ENCODE results near the gene PACRGL.

The PACRGL gene

DNA sequence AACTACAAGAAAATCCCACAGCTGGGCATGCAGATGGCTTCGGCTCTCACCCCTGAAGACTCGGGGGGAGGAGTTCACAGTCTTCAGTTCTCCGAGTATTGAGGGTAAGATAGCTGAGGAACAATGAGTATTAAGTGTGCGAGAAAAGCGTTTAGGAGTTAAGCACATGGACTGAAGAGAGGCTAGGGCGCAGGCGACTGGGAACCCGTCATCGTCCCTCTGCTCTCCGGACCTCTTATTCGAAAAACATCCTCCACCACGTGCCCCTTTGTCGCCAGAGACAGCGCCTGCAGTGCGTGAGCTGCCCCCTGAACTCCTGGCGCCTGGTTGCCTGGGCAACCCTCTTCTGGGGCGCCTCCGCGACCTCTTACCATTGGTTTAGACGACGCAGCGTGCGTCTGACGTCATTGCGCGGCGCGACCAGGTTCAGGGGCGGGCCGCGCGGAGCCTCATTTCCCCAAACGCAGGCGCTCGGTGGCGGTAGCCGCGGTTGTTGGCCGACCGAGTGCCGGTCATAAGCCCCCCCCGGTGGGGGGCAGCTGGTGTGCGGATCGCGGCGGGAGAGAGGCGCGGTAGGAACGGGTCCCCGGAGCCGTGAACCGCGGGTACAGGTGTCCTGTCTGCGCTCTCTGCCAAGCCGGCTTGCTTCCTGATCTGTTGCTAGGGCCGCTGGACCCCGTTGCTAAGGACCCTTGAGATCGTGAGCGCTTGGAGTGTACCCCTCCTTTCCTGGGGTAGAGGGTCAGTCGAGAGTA lies at the start of gene PACRGL:
TSS of gene PACRGL (plus strand) at position 452 of the 755 bp plus-strand sequence. CDS start 4,024 bp downstream, outside the sequence.
- DNase-seq, result peak; percentile 92 to 93

DNA sequence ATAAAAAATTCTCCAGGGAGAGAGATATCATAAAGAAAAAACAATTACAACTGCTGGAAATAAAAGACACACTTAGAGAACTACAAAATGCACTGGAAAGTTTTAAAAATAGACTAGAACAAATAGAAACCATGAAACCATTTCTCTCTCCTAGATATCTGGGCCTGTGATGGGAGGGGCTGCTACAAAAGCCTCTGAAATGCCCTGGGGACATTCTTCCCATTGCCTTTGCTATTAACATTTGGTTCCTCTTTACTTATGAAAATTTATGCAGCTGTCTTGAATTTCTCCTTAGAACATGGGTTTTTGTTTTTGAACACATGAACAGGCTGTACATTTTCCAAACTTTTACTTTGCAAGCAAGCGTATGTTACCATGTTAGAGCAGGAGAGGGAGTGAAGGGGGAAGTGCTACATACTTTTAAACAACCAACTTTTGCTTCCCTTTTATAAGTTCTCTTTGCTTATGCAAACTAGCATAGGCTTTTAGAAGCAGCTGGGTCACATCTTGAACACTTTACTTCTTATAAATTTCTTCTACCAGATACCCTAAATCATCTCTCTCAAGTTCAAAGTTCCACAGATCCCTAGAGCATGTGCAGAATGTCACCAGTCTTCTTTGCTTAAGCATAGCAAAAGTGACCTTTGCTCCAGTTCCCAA lies 47.9 kb upstream of the PACRGL start:
- DNase-seq, result no peak

DNA sequence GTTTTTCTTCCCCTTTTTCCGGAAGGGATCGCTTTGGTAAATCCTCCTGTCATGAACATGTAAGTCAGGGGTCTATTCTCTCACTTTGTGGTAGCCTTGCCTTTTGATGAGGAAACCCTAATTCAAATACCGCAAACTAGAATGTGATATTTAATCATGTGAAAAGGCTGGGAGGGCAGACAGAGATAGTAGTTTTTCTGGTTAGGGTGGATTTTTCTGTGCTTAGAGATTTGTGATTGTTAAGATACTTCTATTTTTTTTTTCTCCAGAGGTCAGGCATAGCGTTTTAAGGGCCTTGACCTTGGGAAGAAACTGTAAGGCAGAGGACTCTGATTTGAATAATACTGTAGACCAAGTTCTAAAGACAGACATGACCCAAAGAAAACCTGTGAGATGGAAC lies 41.8 kb upstream of the PACRGL start:
- DNase-seq, result no peak

DNA sequence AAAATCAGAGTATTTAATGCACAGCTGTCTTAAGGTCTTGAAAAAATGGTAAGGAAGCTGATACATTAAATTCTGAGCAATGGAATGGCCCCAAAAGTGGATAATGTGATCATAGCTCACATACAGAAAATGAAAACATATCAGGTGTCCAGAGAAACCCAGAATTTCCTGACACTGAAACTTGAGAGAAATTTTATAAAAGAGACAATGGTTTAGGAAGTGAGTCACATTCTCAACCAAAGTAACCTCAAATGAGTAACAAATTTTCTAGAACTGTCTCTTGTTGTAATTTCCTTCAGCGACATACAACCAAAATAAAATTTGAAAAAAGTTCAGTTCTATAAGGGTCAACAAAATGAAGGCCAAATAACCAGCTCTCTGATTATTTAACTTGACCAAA lies 37.4 kb upstream of the PACRGL start:
- no peak for DNase-seq

DNA sequence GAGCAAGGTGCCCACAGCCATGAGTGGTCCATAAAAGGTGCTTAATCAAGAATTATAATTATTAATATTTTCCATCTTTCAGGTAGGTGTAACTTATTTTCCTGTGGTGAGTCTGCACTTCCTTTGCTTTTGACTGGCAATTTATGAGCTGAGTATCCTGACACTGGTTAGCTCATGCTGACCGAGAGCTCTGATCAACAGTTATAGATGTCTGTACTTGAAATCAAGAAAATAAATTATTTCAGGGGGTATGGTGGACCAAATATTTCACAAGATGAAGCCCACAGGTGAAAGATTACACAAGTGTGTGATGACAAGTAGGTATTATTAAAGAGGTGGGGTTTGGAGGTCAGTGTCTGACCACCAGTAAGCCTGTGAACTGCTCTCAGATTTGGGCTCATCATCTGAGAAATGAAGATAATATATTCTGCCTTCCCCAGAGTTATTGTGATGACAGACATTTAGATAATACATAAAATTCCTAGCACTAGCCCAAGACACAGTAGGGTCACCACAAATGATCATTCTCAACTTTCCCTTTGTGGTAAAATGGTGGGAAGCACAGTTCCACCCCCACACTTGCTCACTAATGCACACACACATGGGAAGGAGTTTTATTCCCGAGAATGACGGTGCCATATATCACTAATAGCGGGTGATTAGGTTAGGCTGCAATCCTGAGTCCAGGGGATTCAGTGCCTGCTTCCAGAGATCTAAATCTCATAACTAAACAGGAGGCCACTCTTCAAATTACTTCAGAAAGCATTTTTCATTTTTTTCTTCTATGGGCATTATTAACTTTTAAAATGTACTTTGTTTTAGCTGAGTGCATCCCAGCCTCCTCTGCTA lies 34.0 kb upstream of the PACRGL start:
- no peak for DNase-seq

DNA sequence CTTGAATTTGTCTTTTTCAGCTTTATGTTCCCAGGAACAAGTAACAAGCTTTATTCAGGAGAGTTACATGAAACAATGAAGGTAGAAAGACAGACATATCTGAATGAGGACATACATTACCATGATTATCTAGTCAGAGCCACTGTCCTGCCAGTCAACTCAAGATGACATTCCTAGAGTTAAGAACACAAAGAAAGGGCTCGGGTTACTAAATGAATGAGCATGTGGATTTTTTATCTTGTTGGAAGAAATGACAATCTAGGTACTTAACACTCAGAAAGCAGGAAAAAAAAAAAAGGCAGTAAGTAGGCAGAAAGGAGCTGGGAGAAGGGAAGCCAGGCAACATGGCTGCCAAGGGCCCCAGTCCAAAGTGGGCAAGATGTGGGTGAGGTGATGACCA lies 28.0 kb upstream of the PACRGL start:
- no peak for DNase-seq

DNA sequence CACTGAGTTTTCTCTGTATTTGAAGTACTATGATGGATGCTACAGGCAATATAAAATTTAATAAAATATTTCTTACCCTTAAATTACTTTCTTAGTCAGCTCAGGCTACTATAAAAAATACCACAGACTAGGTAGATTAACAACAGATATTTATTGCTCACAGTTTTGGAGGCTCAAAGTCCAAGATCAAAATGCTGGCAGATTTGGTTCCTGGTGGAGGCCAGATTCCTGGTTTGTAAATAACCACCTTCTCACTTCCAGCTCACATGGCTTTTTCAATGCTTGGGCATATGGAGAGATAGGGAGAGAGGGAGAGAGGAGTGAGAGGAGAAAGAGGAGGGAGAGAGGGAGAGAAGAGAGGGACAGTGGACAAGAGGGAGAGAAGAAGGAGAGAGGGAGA lies 24.5 kb upstream of the PACRGL start:
- no peak for DNase-seq

DNA sequence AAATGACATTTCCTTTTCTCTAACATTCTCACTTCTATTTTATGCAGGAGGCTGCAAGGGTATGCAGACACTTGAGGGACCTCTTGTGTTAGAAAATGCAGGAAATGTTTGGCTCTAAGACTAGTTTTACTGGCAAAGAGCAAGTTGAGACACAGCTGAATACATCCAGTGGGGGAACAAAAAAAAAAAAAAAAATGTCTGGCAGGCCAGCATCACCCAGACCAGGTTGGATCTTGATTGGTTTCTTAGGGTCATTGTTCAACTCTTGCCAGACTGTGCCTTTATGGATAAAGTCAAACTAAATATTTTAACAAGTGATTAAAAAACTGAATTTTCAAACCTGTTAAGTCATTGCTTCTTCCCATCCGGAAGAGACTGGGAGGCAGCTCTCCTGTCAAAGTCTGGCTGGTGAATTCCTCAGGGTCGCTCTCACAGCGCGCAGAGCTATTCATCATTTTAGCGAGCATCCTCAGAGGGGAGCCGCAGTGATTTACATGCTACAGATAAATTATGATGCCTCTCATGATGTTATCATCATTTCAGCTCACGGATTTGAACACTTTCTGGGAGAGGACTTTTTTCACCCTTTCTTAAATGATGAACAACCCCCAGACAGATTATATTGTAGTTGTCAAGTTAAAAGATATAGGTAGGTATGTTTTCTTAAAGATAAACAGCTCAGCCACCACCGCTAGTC lies 23.6 kb upstream of the PACRGL start:
- no peak for DNase-seq

DNA sequence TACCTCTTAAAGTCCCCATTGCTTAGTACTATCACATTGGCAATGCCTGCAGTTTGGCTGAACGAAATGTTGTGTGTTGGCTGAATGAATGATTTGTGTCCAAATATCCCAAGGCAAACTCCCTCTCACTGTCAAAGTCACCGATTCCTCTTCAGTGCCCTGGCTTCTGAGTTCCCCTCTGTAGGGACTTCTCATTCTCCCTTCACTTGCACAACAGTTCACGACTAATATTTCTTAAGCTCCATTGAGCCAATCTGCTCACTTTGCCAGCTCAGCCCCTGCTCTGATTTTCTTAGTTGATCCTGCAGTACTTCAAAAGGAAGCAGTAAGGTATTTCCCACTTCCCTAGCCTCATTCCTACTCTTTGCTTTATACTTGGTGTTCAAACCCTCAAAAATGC lies 21.9 kb upstream of the PACRGL start:
- DNase-seq, result no peak

DNA sequence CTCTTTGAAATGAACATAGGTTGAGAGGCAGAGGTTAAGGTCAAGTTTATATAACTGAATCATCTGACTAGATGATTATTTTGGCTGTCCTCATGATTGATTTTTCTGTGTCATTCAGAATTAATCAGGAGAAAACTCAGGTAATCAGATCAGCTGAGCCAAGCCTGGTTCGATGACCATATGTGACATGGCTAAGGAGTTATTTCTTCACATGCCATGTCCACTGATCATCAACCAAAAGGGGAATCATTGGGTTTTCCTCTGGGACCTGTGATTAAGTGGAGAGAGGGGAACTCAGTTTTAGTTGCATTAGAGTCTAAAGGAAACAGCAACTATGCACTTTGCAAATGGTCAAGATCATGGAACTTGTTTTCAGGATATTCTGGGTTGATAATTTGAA lies 20.3 kb upstream of the PACRGL start:
- DNase-seq, result no peak

DNA sequence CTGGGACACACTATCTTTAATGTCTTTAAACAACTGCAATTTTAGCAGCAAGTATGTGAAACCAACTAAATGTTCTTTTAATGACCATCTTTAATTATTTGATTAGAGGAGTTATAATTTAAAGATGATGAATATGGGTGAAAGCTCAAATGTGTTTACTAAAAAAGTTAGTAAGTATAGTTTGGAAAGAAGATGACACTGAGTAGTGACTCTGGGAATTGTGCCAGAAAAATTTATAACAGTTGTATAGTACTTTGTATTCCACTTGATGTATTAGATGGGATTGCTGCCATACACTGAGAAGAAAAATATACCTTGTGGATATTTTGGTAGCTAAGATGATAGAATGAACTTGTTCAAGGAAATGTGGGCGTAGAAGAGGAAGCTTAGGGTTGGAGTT lies 19.5 kb upstream of the PACRGL start:
- no peak for DNase-seq

DNA sequence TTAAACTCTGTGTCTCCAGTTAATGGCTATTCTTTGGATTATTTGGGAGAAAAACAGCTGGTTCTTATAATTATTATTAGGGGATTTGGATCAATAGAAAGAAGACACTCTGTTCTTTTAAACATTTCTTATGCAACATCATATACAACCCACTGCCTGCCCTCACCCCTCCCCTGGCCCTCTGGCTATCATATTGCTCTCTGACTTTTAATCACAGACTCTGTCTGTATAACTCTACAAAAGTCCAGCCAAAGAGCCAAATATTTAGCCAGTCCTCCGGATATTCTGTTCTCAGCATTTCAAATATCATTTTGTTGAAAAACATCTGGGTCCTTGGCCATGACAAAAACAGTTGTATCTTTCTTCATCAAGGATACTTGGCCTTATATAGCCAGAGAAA lies 19.0 kb upstream of the PACRGL start:
- DNase-seq, result no peak

DNA sequence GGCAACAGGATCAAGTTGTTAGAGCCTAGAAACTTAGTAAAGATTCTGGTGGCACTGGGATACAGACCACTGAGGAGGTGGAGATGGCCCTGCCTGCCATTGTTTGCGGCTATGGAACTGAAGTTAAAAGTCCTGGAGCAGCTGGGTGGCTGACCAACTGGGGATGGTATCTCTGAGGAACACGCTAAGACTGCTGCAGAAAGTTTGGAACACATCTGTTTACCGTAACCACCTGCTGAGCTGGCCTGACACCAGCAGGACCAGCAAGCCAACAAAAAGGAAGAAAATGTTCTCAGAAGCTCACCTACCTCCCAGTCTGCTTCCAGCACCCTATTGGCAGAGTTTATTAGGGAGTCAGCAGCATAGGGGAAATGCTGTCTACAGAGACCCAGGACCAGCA lies 17.4 kb upstream of the PACRGL start:
- DNase-seq, result no peak

DNA sequence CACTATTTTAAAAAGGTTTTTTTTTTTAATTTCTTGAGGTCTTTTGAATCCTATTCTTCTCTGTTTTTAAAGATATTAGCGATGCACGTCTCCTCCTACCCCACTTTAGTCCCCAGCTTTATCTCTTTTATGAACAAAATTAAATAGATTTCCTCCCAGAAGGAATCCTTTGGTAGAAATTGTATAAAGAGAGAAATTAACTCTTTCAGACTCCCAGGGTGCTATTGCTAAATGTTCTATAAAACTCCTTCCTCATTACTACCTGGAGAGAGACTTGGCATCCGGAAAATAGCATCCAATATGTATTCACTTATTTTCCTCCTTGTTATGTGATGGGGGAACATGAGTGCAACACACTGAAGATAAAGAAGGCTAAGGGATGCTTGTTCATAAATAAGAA lies 16.5 kb upstream of the PACRGL start:
- DNase-seq, result no peak

DNA sequence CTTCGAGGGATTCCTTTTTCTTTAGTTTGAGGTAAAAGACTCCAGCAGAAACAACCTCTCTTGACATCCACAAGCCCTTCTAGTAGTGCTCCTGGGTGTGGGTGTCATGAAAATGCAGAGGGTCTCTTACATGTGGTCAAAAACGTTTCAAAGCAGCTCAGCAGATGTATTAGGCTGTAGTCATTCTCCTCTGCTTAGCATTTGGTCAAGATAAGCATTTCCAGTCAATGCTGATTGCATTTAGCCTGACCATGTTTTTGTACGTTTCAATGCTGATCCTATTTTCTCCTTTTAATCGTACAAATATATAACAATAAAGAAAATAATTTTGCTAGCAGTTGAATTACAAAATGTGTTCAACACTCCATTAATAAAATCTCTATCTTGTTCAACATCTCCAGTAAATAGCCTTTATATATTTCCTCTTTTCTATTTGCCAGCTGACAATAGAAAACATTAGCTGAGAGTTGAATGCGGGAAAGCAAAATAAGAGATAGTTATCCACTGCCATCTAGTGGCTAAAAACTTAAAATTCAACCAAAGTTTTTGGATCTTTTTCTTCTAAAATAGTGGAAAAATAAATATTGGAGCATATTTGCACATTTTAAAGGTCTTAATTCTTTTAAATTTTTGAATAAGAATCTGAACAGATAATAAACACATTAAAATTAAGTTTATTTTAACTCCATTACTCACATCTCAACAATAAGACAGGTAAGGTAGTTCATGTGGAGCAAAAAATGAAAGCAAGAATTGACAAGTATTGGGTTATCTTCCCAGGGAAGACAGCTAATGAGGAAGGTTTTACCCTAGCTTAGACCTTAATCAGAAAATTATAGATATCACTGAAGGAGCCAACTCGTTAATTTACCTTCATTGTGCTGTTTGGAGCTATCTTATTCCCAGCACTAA lies 15.2 kb upstream of the PACRGL start:
- peak in 1 of 2 donors; percentile 31 for DNase-seq

DNA sequence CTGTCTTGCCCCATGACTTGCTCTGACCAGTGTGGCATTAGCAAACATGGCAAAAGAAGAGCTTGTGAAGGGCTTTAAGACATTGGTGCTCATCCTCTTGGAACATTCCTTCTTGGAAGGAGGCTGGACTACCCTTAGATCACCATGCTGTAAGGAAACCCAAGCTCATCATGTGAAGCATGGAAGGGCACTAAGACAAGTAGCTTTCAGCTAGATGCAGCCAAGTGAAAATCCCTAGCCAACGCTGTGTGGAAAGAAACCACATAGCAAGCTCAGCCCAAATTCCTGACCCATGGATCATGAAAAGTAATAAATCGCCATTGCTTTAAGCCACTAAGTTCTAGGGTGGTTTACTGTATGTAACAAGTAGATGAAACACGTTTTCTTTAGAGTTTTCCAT lies 12.4 kb upstream of the PACRGL start:
- no peak for DNase-seq

DNA sequence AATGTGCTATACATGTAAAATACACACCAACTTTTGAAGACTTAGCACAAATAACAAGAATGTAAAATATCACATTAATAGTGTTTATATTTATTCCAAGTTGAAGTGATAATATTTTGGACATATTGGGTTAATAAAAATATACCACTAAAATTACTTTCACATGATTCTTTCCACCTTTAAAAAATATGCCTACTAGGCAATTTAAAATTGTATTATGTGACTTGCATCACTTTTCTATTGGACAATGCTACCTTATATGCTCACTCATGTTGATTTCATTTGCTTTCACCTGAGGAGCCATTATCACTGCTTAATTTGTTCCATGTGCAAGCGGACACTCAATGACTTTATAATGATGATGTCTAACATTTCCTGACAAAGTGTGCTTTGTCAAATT lies 3.4 kb upstream of the PACRGL start:
- DNase-seq, result no peak

DNA sequence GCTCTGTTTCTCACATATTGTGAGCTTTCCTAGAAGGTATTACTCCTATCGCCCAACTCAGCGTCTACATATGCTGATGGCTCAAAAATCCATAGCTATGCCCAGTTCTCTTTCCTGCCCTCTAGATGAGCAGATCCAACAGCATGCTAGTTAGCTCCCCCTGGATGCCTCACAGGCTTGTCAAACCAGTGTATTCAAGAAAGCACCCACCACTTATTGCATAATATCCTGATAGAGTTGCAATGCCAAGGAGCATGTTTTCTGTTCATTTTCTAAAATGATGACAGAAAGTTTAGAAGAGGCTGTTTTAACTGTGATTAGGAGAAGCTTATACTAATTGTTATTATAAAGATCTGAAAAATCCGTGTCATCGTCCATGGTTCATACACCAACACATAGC lies 1.9 kb upstream of the PACRGL start:
- no peak for DNase-seq

DNA sequence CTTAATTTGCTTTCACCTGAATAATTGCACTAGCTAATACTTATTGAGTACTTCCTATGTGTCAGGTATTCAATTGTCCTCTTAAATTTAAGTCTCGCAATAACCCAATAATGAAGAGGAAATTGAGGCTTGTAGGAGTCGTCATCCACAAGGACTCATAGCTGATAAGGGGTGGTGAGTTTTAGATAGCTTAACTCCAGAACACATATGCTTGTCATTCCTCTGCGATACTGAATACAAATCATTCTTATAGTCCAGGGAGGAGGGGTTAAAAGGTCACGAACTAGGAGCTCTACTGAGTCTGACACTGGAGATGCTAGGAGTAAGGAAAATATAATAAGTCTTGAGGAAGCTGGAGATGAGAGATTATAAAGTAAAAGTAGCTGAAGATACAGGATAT lies 1.4 kb upstream of the PACRGL start:
- DNase-seq, result no peak

DNA sequence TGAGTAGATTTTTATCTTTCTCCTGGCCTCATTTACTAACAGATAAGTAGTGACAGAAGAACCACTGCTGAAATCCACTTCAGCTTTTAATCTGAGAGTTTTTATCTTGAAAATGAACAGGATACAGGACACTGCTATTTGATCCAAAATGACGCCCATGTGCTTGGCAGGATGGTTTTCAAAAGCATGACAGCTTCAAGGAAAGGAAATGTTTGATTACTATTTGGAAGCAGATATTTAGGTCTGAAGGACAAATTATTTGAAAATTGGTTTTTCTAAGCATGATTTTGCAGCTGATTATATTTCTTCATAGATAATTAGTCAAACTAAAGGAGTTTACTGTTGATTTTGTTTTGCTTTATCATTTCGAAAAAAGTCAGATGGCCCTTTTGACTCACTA lies 11.1 kb downstream of the PACRGL start:
- DNase-seq, result no peak

DNA sequence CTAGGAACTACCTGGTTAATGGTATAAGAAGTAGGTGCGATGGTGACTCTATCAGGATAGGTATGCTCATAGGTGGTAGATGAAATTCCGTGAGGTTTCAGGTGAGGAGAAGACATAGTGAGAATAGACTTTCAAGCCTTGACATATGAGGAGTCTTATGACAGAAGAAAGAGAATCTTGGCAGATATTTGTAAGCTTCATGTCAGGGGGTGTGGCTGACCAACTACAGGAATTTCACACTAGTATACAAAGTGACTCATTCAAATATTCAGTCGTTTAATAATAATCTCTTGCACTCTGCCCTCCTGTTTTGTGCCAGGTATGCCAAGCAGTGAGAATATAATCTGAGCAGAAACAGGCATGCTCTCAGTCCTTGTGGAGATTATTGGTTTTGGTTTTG lies 22.8 kb downstream of the PACRGL start:
- no peak for DNase-seq

DNA sequence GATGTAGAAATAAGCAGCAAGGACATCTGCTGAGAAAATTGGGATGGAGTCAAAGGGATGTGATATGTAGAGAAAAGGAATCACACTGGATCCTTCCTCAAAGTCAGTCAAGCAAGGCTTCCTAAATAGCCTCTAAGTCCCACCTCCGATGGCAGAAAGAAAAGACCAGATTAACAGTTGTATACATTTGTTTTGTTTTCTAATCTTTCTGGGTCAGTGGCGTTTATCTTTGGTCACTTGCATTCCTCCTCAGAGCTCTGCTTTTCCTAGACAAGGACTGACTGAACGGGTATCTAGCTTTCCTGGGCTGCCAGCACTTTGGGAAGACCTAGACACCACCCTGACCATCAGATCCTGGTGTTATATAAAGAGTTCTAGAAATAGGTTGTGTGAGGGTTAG lies 23.2 kb downstream of the PACRGL start:
- no peak for DNase-seq

Measured in CD4-positive, alpha-beta T cell treated with Interleukin-4 for 1 hour (primary cell).